Measurements from ENCODE around the gene FAM13A. TPM values are rescaled to one million over a fixed set of nuclear protein-coding genes. Genes with fewer than 3 reads are reported as not detected.

Gene FAM13A
- total and polyA plus RNA-seq, 2 of the 8 experiments (the other 6 are each of a cell fraction or from before 2014, with no cell fraction given), result 7.1 to 16.5 TPM

DNA sequence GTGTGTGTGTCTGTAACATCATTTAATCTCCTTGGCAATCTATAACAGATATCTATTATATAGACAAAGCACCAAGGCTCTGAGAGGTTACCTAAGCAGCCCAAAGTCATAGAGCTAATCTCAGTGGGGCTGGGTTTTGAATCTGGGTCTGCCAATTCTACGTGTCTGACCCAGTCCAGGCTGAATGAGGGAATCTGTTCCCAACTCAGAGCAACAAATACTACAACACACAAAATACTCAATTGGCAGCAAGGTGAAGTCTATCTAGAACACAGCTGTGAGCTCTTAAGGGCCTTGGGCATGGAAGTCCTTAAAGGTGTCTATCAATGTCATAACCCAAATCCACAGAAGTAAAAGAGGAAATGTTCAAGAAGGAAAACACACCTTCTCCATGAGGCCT, 311.8 kb downstream of the FAM13A start (continued):
- no peak for TF ChIP-seq RAD21 (IDR thresholded peaks at IDR 0.05 in 1 of 2, conservative IDR thresholded peaks at IDR 0.05 in 1 of 2; ENCODE audit: low read depth in 2 of 2, low read length in 2 of 2)

Data from H1 (cell line).